Measurements from ENCODE around the gene AKR1D1.
"Not testable (repeated sequence)": the region's sequence is repeated elsewhere in the genome, so short reads cannot be mapped to it uniquely, and the experiment has no call there.

AKR1D1 gene, protein sequence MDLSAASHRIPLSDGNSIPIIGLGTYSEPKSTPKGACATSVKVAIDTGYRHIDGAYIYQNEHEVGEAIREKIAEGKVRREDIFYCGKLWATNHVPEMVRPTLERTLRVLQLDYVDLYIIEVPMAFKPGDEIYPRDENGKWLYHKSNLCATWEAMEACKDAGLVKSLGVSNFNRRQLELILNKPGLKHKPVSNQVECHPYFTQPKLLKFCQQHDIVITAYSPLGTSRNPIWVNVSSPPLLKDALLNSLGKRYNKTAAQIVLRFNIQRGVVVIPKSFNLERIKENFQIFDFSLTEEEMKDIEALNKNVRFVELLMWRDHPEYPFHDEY

DNA sequence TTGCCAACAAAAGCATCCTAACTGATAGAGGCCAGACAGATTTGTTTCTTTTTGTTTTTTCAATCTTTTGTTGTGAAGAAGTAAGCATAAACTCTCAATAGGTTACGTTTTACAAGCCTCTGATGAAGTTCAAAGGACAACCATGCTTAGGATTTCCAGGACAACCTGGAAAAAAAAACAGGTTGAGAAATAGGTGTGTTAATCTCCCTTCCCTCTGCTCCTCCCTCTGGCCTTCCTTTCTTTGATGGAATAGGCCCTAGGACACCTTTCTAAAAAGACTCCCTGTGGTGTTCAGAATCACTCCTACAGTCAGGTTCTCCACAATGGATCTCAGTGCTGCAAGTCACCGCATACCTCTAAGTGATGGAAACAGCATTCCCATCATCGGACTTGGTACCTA, at the start of gene AKR1D1:
TSS of gene AKR1D1 (plus strand) at position 264 of the 400 bp plus-strand sequence. CDS start at position 324, 60 bp downstream.
- DNase-seq = no peak

DNA sequence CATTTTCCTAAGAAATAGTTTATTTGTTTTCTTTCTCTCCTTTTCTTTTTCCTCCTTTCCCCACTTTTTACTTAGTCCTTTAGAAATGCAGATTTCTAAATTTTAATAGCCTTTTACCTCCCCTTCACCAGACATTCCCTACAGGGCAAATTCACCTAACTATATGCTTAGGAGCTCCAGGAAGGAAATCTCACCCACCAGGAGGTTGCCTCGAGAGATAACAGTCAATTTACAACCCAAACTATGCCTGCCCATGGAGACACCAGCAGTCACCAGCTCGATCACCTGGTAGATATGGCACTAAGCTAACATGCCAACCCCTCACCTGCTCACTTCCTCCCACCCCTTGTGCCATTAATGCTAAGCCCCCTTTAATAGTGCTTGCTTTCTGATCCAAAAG, 49.2 kb upstream of the AKR1D1 start:
- no peak for DNase-seq

DNA sequence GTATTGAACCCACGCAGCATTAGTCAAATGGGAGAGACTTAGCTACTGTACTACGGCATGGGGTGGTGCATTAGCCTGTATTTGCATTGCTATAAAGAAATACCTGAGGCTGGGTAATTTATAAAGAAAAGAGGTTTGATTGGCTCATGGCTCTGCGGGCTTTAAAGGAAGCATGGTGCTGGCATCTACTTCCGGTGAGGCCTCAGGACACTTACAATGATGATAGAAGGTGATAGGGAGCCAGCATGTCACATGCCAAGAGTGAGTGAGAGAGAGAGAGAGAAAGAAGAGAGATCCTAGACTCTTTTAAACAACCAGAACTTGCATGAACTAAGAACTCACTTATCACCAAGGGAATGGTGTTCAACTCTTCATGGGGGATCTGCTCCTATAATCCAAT, 47.1 kb upstream of the AKR1D1 start:
- DNase-seq = no peak

DNA sequence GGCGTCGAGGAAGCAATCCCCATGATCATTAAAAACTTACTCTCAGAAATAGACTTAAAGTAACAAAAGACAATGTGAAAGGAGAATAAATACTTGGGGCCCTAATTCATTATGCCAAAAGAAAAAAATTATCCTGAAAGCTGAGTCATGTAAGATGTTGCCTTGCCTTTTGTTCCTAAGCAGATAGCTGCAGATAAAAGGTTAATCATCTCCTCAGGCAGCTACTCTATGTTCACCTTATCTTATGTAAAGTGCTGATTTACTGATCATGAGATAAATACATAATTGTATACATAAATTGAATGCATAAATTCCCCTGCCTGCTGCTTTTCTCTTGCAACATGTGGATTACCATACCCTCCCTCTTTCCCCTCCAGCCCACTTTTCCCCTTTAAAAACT, 46.3 kb upstream of the AKR1D1 start:
- no peak for DNase-seq

DNA sequence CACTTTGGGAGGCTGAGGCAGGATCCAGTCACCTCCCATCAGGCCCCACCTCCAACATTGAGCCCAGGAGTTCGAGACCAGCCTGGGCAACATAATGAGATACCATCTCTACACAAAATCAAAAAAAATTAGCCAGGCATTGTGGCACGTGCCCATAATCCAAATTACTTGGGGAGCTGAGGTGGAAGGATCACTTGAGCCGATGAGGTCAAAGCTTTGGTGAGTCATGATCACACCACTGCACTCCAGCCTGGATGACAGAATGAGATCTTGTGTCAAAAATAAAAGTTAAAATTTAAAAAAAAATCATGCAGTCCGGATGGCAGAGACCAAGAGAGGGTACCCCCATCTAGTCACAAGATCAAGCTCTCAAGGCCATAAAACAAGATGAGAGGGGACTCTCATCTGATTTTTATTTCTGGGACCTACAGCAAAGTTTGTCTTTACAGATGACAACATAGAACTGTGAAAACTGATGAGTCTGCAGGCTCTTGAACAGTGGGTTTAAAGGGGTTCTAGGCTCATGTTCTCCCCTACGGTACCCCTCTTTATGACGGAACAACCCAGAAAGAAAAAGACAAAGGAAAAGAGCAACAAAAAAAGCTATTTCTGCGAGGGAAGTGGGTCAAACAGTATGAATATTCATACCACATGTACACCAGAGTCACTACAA, 45.4 kb upstream of the AKR1D1 start:
- DNase-seq = no peak

DNA sequence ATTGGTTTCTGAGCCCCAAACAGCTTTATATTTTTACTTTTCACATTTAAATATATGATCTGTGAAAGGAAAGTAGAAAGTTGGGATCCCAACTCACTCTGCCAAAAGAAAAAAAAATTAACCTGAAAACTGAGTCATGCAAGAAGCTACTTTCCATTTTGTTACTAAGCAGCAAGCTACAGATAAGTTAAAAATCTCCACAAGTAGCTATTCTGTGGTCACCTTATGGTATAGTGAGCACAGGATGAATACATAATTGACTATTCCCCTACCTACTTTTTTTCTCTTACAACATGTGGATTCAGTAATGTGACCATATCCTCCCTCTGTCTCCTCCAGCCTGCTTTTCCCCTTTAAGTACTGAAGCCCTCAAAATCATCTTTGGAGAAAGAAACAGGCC, 44.1 kb upstream of the AKR1D1 start:
- no peak for DNase-seq

DNA sequence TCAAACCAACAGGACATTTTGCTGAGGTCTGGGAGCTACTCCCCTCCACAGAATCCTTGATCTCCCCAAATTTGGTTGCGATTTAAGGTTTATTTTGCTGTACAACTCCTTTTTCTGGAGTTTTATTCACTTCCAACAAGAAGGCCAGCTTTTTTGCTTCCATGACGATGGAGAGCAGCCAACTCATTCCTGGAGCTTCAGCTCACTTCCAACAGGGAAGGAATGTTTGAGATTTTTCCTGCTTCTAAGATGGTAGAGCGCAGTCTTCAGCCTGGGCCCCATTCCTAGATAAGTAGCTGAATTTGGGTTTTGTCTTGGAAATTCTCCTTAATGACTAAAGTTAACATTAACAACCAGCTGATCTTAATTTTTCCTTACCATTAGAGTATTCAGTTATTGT, 43.5 kb upstream of the AKR1D1 start:
- no peak for DNase-seq

DNA sequence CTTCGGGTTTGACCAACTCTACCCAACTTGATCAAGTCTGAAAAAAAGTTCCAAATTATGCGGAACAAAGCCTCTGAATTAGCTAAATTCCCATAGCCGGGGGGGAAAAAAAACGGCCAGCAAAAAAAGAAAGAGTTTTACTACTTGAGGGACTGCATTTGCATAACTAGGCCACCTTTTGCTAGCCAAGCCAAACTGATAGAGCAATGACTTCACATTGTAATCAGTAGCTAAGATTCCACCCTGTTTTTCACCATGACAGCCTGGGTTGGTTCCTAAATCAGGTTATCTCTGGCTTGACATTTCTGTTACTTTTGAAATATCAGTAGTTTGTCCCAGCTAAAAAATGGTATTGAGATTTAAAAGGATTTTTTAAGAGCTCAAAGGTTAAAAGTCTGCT, 43.0 kb upstream of the AKR1D1 start:
- DNase-seq = no peak

DNA sequence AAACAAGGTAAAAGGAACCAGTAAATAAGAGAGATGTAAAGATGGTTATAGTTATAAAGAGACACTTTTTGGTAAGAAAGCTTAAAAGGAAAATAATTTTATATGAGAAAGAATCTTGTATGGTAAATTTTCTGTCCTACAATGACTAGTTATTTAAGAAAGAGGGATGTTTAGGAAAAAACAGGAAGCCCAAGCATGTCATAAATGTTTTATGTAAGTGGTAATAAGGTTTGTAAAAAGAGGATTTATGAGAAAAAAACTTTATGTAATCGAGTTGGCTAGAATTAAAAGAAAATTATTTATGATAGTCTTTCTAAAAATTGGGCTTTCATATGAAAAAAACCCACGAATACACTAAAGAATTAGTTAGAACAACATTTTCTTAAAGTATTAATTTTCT, 40.1 kb upstream of the AKR1D1 start:
- no peak for DNase-seq

DNA sequence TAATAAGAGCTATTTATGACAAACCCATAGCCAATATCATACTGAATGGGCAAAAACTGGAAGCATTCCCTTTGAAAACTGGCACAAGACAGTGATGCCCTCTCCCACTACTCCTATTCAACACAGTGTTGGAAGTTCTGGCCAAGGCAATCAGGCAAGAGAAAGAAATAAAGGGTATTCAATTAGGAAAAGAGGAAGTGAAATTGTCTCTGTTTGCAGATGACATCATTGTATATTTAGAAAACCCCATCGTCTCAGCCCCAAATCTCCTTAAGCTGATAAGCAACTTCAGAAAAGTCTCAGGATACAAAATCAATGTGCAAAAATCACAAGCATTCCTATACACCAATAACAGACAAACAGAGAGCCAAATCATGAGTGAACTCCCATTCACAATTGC, 36.2 kb upstream of the AKR1D1 start:
- DNase-seq = not testable (repeated sequence)

DNA sequence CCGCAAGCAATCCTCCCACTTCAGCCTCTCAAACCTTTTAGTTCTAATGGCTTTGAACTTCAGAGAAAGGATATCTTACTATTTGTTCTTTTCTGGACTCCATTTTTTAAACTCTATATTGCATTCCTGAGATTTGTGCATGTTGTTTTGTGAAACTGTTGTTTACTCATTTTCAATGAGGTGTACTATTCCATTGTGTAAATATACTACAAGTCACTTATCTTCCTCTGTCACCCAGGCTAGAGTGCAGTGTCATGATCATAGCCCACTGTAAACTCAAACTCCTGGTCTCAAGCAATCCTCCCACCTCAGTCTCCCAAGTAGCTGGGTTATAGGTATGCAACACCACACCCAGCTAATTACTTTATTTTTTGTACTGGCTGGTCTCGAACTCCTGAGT, 31.4 kb upstream of the AKR1D1 start:
- DNase-seq = no peak

DNA sequence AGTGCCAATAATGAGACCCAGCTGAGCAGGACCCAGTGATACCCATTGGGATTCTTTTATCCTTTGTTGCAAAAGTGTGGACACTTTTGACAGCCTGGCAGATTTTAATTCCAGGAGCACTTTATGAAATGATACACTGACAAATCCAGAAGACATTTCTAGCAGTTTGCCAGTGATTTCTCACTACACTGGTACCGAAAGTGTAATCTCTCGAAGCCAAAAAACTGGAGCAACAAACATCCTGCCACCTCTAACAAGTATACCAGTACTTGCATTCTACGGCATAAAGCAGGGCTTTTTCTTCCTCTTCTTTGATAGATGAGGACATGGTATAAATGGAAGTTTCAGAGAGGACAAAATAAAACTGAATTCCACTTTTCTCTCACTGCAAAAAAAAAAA, 28.4 kb upstream of the AKR1D1 start:
- no peak for DNase-seq

DNA sequence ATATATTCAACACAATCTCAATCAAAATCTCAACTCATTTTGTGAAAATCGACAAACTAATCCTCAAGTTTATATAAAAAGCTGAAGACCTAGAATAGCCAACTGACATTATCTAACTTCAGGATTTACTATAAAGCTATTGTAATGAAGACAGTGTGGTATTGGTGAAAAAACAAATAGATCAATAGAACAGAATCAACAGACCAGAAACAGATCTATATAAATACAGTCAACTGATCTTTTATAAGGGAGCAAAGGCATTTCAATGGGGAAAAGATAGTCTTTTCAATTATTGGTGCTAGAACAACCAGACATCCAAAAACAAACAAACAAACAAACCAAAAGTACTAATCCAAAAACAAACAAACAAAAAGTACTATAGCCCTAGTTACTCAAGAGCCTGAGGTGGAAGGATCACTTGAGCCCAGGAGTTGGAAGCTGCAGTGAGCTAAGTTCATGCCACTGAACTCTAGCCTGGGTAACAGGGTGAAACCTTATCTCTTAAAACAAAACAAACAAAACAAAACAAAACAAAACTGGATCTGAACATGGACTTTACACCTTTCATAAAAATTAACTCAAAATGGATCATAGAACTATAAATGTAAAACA, 26.6 kb upstream of the AKR1D1 start:
- no peak for DNase-seq

DNA sequence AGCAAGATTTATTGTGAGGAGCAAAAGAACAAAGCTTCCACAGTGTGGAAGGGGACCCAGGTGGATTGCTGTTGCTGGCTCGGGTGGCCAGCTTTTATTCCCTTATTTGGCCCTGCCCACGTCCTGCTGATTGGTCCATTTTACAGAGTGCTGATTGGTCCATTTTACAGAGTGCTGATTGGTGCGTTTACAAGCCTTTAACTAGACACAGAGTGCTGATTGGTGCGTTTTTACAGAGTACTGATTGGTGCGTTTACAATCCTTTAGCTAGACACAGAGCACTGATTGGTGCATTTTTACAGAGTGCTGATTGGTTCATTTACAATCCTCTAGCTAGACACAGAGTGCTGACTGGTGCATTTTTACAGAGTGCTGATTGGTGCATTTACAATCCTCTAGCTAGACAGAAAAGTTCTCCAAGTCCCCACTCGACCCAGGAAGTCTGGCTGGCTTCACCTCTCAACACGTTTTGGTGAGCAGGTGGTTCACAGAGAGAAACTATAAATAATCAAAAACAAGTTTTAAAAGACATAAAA, 24.5 kb upstream of the AKR1D1 start:
- DNase-seq = not testable (repeated sequence)

DNA sequence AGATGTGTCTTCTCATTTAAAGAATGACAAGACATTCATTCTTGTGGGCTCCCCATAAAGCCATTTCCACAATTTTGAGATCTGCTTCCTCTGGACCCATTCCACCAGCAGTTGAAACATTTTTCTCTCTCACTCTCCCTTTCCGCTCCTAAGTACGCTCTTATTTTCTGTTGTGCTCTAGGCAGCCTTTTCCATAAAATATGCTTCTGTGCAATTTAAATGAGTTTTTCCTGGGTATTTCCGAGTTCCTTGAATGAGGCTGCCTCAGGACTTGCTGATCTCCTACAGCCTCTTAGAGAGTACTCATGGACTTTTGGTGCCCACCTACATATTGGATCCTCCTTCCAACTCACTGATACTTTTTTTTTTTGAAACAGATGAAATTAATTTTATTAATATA, 23.6 kb upstream of the AKR1D1 start:
- no peak for DNase-seq

DNA sequence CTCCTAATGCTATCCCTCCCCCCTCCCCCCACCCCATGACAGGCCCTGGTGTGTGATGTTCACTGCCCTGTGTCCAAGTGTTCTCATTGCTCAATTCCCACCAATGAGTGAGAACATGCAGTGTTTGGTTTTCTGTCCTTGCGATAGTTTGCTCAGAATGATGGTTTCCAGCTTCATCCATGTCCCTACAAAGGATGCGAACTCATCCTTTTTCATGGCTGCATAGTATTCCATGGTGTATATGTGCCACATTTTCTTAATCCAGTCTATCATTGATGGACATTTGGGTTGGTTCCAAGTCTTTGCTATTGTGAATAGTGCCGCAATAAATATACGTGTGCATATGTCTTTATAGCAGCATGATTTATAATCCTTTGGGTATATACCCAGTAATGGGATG, 20.6 kb upstream of the AKR1D1 start:
- not testable (repeated sequence) for DNase-seq

DNA sequence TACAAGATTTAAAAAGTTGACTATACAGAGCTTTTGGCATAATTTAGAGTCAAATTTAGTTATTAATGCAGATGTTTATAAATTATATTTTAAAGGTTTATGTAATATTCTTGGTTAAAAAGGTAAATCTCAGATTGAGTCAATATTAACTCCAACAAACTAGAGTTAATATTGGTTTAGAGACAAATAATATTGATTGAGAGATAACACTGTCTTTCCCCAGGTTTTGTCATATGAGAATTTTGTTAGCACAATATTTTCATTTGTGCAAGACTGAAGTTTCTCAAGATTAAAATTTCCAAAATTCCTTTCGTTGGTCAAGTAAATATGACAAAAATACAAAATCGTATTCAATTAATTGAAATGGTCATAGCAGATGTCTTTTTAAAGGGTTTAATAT, 12.9 kb upstream of the AKR1D1 start:
- no peak for DNase-seq

DNA sequence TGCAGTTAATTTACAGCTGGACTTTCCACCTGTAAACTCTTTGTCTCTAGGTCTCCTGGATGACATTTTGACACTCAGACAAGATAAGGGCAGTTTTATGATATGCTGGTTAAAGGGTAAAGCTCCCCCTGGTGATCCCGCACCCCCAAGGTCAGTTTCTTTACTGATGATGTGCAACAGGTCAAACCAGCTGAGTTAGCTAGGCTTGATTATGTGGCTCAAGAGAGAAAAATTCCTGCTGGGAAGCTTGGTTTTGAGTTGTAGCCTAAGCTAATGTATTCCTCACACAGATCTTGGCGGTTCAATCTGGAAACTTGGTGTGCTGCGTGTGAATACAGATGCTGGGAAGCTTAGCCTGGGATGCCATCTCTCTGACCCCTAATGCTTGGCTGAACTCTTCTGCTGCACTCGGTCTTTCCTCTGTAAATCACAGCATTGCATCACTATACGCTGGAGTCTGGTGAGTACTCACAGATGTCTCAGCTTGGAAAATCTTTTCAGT, 11.4 kb upstream of the AKR1D1 start:
- no peak for DNase-seq

DNA sequence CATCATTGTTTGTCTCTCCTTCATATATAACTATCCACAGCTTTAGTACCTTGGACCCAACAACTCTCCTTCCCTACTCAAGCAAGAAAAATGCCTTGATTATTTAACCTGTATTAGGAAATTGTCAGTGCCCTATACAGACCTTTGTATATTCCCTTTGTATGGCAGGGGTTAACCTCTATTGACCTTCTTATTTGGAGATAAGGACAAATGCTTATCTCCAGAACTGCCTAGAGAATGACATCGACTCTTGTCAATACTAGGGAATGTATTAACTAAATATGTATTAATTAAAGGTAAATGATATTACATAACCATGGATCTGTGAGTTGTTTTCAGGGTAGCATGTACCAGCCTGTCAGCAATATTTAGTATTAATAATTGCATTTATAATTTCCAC, 10.4 kb upstream of the AKR1D1 start:
- DNase-seq = no peak

DNA sequence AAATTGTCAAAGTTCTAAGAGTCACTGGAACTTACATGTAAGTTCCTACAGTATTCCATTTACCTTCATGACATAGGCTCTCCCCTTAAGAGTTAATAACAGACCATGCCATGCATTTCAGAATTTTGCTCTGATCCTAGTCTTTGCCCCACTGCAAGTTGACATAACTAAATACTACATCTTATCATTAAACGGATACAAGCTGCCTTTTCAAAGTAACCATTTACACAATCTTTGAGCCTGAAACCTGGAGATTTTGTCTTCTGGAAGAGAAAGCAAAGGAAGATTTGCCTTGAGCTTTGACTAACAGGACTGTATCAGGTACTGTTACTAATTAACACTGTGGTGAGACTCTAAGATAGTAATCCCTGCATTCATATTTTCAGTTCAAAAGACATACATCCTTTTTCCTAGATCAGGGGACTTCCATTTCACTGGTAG, 9.3 kb upstream of the AKR1D1 start:
- no peak for DNase-seq

DNA sequence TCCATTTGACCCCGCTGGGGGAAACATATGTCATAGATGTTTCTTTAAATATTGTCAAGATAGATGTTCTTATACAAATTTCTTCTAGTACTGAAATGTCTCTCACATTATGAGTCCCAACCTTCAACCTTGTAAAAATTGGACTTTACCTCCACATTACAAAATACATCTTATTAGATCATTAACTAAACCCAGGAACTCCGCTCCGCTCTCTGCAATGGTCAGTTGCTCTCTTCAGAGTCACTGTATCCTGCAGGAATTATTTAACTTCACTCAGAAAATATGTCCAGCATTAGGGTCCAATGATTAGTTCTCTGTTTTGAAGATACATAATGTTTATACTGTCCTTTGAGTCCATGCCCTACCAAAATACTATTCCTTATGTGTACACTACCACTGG, 8.5 kb upstream of the AKR1D1 start:
- no peak for DNase-seq

DNA sequence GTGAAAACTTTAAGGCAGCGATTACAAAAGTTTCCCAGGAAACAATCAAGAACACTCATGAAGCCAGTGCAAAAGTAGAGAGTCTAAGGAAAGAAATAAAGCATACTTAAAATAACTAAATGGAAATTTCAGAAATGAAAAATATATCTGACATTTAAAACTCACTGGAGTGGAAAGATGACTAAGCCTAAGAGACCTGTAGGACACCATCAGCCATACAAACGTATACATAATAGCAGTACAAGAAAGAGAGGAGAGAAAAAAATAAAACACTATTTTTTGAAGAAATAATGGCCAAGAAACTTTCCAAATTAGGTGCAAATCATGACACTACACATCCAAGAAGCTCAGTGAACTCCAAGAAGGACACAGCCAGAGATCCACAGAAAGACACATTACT, 5.4 kb upstream of the AKR1D1 start:
- no peak for DNase-seq

DNA sequence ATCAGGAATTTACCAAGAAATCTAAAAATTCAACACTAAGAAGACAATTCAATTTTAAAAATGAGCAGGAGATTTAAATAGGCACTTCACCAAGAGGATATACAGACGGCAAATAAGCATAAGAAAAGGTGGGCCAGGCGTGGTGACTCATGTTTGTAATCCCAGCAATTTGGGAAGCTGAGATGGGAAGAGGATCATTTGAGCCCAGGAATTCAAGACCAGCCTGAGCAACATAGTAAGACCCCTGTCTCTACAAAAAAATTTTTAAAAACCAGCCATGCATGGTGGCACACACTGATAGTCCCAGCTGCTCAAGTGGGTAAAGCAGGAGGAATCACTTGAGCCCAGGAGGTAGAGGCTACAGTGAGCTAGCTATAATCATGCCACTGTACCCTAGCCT, 3.5 kb upstream of the AKR1D1 start:
- no peak for DNase-seq

DNA sequence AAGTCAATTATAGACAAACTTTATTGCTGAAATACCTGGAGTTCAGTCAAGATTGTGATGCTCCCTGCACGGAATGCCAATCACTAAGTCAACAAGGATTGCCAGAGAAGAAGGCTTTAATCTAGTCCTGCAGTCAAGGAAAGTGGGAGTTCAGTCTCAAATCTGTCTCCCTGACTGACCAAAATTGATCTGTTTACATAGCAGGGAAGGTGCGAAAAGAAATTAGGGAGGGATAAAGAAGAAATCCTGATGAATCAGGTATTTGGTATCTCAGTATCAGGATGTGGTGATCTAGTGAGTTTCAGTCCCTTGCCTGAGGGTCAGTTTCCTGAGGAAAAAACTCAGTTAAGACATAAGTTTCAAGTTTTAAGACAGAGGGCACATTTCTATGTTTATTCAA, 2.1 kb upstream of the AKR1D1 start:
- DNase-seq = no peak
